WERI-Rb-1 (cell line): ENCODE results near the gene MAPK12.

ENCODE experiments used
- DNase-seq: peaks from one replicate; pipeline ENCODE4 v3.0.0-alpha.2; 2020
- H3K27ac ChIP-seq: fragments of 250-450 bp; sonication (Bioruptor Pico); 2 replicates; pipeline ENCODE4 v1.5.1; 2020; ENCODE audit warnings: mild to moderate bottlenecking, moderate library complexity
- H3K27me3 ChIP-seq: fragments of 250-450 bp; sonication (Bioruptor Pico); 2 replicates; pipeline ENCODE4 v1.5.1; 2021; ENCODE audit warnings: mild to moderate bottlenecking, low read depth, moderate library complexity; ENCODE audit not compliant: insufficient read depth, severe bottlenecking
- H3K36me3 ChIP-seq: fragments of 250-450 bp; sonication (Bioruptor Pico); 2 replicates; pipeline ENCODE4 v1.5.1; 2020; ENCODE audit warnings: mild to moderate bottlenecking, moderate library complexity
- H3K4me3 ChIP-seq: 2 replicates; pipeline ENCODE4 v1.5.1; 2011; ENCODE audit warnings: low read depth, mild to moderate bottlenecking, control low read depth, low read length
- H3K9me3 ChIP-seq: fragments of 250-450 bp; sonication (Bioruptor Pico); 2 replicates; pipeline ENCODE4 v1.5.1; 2021; ENCODE audit warnings: mild to moderate bottlenecking, moderate library complexity; ENCODE audit not compliant: severe bottlenecking
- TF ChIP-seq, protein P1 (sequence below): IDR thresholded peaks from 2 replicates; pipeline ENCODE4 v1.5.1; 2011; ENCODE audit warnings: low read depth, mild to moderate bottlenecking, control low read depth, inconsistent platforms, low read length

The MAPK12 gene

DNA sequence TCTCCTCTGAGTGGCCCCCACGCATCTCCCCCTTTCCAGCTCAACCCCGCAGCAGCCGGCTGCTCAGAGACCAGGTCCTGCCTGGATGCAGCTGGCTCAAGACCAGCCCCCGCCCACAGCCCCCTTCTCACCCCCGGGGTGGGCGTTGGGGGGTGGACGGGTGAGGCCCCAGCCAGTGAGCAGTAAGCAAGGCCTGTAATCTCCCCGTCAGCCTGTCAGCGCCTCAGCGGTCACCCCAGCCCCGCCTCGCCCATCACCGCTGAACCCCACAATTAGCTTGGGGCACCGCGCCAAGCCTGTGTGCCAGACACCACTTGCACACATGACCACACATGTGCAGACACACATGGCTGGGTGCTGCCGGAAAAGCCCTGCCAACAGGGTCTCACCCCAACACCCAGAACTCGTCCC is 40.1 kb upstream of the MAPK12 start:
- peaks cover 60% of the 10 kb centered on the region for H3K36me3 ChIP-seq
- DNase-seq: no peak
- H3K27me3 ChIP-seq: no peaks in the 10 kb centered on the region
- H3K27ac ChIP-seq: no peak overlapping the region
- TF ChIP-seq, protein P1, sequence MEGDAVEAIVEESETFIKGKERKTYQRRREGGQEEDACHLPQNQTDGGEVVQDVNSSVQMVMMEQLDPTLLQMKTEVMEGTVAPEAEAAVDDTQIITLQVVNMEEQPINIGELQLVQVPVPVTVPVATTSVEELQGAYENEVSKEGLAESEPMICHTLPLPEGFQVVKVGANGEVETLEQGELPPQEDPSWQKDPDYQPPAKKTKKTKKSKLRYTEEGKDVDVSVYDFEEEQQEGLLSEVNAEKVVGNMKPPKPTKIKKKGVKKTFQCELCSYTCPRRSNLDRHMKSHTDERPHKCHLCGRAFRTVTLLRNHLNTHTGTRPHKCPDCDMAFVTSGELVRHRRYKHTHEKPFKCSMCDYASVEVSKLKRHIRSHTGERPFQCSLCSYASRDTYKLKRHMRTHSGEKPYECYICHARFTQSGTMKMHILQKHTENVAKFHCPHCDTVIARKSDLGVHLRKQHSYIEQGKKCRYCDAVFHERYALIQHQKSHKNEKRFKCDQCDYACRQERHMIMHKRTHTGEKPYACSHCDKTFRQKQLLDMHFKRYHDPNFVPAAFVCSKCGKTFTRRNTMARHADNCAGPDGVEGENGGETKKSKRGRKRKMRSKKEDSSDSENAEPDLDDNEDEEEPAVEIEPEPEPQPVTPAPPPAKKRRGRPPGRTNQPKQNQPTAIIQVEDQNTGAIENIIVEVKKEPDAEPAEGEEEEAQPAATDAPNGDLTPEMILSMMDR: no peak
- no peak overlapping the region for H3K4me3 ChIP-seq
- H3K9me3 ChIP-seq: no peaks in the 10 kb centered on the region

DNA sequence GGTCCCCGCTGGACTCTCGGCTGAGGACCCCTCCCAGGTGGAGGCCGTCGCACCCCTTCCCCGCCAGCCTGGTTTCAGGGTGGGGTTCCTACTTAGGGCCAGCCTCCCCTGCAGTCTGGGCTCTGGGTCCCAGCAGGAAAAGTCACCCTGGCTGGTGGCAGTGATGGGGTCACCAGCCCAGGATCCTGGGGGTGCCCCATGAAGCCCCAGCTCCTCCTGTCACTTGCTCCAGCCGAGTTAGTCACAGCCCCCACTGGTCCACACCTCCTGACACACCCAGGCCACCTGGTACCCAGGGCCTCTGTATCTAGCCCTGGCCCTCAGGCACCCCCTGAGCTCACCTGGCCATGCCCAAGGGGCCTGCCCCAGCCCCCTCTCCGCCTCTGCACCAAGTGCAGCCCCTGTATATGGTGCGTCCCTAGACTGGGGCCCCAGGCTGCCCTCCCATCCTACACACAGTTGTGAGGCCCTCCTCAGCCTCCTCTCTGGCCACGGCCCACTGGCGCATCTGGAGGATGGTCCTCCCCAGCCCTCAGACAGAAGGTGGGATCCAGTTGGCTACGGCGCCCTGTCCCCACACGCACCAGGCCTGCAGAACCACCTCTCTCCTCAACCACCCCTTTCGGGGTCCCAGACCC is 39.3 kb upstream of the MAPK12 start:
- TF ChIP-seq, protein P1: no peak
- H3K27me3 ChIP-seq: no peaks in the 10 kb centered on the region
- no peak overlapping the region for H3K4me3 ChIP-seq
- H3K36me3 ChIP-seq: peaks cover 59% of the 10 kb centered on the region
- no peaks in the 10 kb centered on the region for H3K9me3 ChIP-seq
- H3K27ac ChIP-seq: no peak overlapping the region
- no peak for DNase-seq

DNA sequence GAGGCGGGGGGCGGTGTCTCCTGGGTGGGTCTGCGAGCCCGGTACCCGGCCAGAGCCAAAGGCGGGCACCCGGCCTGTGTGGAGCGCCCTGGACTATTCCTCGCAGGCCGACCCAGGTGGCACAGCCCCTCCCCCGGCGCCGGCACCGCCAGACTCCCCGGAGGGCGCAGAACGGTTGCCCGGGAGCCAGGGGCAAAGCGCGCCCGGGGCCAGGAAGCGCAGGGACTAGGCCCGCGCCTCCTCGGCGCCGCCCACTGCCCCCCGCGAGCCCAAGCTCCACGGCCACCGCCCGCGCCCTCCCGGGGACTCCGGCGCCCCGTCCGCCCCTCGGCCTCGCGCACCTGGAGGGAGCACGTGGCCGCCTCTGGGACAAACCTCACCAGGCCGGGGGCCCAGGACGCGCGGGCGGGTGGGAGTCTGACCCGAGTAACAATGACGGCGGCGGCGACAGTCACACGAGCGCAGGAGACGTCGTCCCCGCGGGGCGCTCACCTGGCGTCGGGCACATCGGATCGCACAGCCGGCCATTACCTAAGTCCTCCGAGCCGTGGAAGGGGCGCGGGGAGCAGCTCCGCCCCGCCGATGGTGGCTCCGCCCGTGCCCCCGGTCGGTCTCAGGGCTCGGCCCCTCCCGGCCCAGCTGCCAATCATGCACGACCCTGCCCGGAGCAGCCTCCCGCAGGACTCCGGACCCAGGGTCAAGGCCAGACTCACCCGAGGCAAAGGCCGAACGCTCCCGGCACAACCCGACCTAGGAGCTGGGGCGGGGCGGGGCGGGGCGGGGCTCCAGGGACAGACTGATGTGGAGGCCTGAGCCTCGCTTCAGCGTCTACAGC is 38.5 kb upstream of the MAPK12 start:
- no peak for DNase-seq
- Histone ChIP-seq H3K9me3 (no peaks in the 10 kb centered on the region), H3K36me3 (peaks cover 58% of the 10 kb centered on the region), H3K27ac (no peak overlapping the region), H3K27me3 (no peaks in the 10 kb centered on the region), H3K4me3 (no peak overlapping the region)
- TF ChIP-seq, protein P1: no peak

DNA sequence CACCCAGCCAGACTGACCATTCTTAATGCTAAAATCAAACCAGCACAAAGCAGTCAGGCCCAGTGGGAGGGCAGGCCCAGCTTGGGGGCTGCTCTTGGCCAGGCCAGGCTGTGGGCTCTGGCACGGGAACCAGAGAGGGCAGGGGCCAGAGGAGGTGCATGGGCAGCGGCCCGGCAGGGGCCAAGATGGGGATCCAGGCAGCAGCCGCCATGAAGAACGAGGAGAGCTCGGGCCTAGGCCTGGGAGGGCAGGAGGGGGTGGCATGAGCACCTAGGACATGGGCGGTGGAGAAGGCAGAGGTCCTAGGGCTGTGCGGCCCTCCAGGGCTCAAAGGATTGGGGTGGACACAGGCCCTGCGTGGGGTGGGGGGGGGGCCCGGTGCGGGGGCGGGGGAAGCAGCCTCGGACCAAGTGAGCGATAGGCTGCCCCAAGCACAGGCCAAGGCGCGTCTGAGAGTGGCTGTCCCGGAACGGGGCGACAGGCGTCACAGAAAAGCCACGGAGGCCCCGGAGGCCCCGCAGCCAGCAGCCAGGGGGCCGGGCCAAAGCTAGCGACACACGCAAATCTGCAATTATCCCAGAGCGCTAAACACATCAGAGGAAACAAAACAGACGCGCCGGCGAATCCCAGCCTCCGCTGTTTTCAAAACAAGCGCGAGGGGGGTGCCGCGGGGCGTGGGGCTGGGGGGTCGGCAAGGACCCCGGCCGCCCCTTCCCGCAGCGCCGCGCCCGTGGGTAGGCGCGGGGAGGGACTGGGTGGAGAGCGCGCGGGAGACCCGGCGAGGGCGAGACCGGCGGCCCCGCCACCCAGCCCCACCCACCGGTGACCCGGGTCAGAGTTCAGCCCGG is 37.7 kb upstream of the MAPK12 start:
- DNase-seq: no peak
- TF ChIP-seq, protein P1: no peak
- peaks cover 58% of the 10 kb centered on the region for H3K36me3 ChIP-seq
- no peaks in the 10 kb centered on the region for H3K27me3 ChIP-seq
- no peak overlapping the region for H3K27ac ChIP-seq
- no peaks in the 10 kb centered on the region for H3K9me3 ChIP-seq
- H3K4me3 ChIP-seq: no peak overlapping the region

DNA sequence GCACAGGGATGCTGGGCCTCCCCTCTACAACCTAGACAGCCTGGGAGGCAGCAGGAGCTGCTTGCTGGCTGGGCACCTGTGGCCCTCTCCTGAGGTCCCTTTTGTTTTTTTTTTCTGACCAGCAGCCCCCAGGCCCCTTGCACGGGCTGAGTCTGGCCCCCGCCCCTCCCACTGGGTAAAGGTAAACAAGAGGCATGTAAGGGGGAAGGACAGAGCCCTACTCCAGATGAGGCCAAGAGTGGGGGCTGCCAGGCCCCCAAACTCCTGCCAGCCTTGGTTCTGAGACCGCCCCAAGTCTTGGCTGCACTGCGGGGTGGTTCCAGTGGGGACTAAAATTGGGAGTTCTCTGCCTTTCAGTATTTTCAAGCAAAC is 36.8 kb upstream of the MAPK12 start:
- Histone ChIP-seq H3K9me3 (no peaks in the 10 kb centered on the region), H3K36me3 (peaks cover 53% of the 10 kb centered on the region), H3K27me3 (no peaks in the 10 kb centered on the region), H3K4me3 (no peak overlapping the region), H3K27ac (no peak overlapping the region)
- TF ChIP-seq, protein P1: no peak
- no peak for DNase-seq
